GM23248 (cell line): ENCODE data around the gene PRSS57.

Experiments
- EZH2 ChIP-seq: fragments of 200-600 bp; sonication (generic); IDR thresholded peaks from 2 replicates; pipeline ENCODE4 v1.6.1; 2018; ENCODE audit warnings: antibody characterized with exemption, mild to moderate bottlenecking; ENCODE audit not compliant: insufficient read depth, poor library complexity, severe bottlenecking
- EZH2phosphoT487 ChIP-seq: fragments of 200-600 bp; sonication (generic); IDR thresholded peaks from 2 replicates; pipeline ENCODE4 v1.6.1; 2018; ENCODE audit warnings: antibody characterized with exemption, moderate library complexity, mild to moderate bottlenecking, low read depth; ENCODE audit not compliant: insufficient read depth

DNA sequence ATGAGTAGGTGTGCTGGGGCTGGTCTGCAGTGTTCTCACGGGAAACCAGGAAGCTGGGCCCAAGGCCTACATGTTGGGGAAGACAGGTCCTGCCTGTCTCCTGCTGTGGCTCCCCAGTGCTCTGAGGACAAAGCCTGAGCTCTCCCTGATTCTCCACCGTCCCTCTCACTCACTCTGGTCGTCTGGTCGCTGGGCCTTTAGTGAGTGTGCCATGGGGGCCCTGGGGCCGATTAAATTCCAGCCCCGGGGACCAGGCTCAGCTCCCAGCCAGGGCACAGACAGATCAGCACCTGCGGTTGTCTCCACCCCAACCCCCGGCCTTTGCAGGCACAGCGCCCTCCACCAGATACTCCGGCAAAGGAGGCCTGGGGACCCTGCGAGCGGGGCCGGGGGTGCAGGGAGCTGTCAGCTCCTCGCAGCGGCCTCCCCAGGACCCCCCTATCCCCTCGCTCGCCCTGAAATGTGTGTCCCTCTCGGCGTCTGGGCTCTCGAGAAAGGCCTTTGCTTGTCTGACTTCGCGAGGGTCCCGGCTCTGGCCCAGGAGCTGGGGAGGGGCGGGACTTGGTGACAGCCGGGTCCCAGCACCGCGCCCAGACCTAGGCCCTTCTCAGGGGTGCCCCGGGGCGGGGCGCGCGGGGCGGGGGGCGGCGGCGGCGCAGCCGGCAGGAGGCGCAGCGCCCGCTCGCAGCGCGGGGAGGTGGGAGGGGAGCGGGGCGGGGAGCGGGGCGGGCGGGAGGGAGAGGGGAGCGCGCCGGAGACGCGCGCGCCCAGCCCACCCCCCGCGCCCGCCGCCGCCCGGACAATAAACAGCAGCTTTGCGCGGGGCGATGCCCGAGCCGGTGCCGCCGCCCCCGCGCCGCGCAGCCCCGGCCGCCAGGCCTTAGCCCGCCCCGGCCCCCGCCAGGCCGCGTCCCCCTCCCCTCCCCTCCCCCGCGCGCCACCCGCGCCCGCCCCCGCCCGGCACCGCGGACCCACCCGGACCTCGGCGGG lies 13.2 kb upstream of the PRSS57 start, which contains the start of gene PALM:
- TF ChIP-seq EZH2 (peak; percentile 57), EZH2phosphoT487 (no peak)
